BLaER1 (cell line): ENCODE data around the gene UNC13C.
A peak's percentile ranks its signal among the peaks of the same experiment; 100 is the strongest.

Experiments
- H3K27ac ChIP-seq: shearing (Covaris generic); formaldehyde crosslinking; 2 replicates; pipeline ENCODE4 v1.8.1; 2022
- H3K27me3 ChIP-seq: shearing (Covaris generic); formaldehyde crosslinking; 2 replicates; pipeline ENCODE4 v1.8.1; 2022
- H3K36me3 ChIP-seq: shearing (Covaris generic); formaldehyde crosslinking; 2 replicates; pipeline ENCODE4 v1.8.1; 2022
- H3K4me1 ChIP-seq: shearing (Covaris generic); formaldehyde crosslinking; 2 replicates; pipeline ENCODE4 v1.8.1; 2022
- H3K4me2 ChIP-seq: shearing (Covaris generic); formaldehyde crosslinking; 2 replicates; pipeline ENCODE4 v1.8.1; 2022
- H3K4me3 ChIP-seq: shearing (Covaris generic); formaldehyde crosslinking; 2 replicates; pipeline ENCODE4 v1.8.1; 2022
- H3K9ac ChIP-seq: shearing (Covaris generic); formaldehyde crosslinking; 2 replicates; pipeline ENCODE4 v1.8.1; 2022
- H3K9me3 ChIP-seq: shearing (Covaris generic); formaldehyde crosslinking; 2 replicates; pipeline ENCODE4 v1.8.1; 2022
- H4K20me1 ChIP-seq: shearing (Covaris generic); formaldehyde crosslinking; 2 replicates; pipeline ENCODE4 v1.8.1; 2022
- Cebpa-rat ChIP-seq: shearing (Covaris generic); IDR thresholded peaks from 2 replicates; pipeline ENCODE4 v1.8.1; 2022

UNC13C gene

DNA sequence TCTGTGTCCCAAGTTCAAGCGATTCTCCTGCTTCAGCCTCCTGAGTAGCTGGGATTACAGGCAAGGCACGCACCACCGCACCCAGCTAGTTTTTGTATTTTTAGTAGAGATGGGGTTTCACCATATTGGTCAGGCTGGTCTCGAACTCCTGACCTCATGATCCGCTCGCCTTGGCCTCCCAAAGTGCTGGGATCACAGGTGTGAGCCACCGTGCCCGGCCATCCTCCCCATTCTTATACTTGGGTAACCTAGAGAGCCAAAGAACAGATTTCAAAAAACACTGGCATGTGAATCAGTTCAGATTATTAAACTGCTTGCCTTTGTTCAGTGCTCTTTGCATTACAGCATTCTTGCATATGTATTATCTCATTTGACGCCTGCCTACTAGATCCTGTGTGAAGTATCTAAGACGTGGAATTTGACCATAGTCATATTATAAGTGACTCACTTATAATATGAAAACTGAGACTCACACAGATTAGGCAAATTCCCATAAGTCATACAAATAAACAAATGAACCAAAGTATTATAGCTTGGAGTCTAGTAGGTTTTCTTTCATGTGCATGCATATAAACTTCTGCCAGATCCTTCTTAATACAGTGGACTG lies 123.5 kb downstream of the UNC13C start:
- Histone ChIP-seq H3K4me2 (no peak overlapping the region), H3K27ac (no peak overlapping the region), H3K27me3 (no peaks in the 10 kb centered on the region), H3K9ac (no peak overlapping the region), H4K20me1 (no peaks in the 10 kb centered on the region), H3K4me3 (no peak overlapping the region), H3K4me1 (no peaks in the 10 kb centered on the region), H3K9me3 (no peaks in the 10 kb centered on the region), H3K36me3 (no peaks in the 10 kb centered on the region)
- TF ChIP-seq Cebpa-rat = no peak

DNA sequence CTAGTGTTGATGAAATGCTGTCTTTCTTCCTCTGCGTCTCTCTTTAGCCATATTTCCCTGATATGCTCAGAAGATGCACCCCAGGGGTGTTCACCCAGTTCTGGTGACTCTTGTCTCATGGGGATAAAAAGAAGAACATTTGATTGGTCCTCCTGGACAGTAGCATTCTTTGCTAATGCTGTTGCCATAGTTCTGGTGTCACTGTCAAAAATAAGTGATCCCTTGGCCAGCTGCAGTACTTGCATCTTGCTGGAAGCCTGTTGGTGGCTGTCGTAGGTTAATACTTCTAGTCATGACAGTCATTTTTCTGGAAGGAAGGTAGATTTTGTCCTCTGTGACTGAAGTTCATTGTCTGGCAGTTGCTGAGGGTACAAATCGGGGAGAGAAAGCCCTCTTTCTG lies 124.5 kb downstream of the UNC13C start:
- H3K27me3 ChIP-seq = no peaks in the 10 kb centered on the region
- no peaks in the 10 kb centered on the region for H3K9me3 ChIP-seq
- no peak overlapping the region for H3K9ac ChIP-seq
- H3K27ac ChIP-seq = no peak overlapping the region
- no peaks in the 10 kb centered on the region for H4K20me1 ChIP-seq
- no peaks in the 10 kb centered on the region for H3K4me1 ChIP-seq
- TF ChIP-seq Cebpa-rat = no peak
- H3K4me2 ChIP-seq = no peak overlapping the region
- H3K4me3 ChIP-seq = no peak overlapping the region
- H3K36me3 ChIP-seq = no peaks in the 10 kb centered on the region

DNA sequence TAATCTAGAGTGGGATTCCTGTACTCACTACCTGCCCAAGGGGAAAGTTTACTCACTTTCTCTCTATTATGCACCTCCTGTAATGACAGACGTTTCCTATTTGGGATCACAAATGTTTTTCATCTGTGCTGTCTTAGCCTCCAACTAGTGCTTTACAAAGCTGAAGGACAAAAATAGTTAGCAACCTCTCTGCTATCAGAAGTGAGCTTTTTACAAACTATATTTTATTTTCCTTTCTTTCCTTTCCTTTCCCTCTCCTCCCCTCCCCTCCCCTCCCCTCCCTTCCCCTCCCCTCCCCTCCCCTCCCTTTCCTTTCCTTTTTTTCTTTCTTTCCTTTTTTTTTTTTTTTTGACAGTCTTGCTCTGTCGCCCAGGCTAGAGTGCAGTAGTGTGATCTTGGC lies 130.8 kb downstream of the UNC13C start:
- Histone ChIP-seq H3K9me3 (no peaks in the 10 kb centered on the region), H3K4me1 (no peaks in the 10 kb centered on the region), H3K4me3 (no peak overlapping the region), H3K4me2 (no peak overlapping the region), H3K9ac (no peak overlapping the region), H4K20me1 (no peaks in the 10 kb centered on the region), H3K36me3 (no peaks in the 10 kb centered on the region), H3K27ac (no peak overlapping the region), H3K27me3 (no peaks in the 10 kb centered on the region)
- TF ChIP-seq Cebpa-rat = no peak

DNA sequence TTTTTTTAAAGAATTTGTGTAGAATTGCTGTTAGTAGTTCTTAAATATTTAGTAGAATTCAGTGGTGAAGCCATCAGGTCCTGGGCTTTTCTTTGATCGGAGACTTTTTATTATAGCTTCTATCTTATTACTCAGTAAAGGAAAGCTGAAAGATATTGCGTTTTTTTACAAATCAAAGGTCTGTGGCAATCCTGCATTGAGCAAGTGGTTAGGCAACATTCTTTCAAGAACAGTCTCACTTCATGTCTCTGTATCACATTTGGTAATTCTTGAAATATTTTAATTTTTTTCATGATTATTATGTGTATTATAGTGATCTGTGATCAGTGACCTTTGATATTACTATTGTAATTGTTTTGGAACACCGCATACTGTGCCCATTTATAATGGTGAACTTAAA lies 140.8 kb downstream of the UNC13C start:
- H3K4me1 ChIP-seq = no peaks in the 10 kb centered on the region

DNA sequence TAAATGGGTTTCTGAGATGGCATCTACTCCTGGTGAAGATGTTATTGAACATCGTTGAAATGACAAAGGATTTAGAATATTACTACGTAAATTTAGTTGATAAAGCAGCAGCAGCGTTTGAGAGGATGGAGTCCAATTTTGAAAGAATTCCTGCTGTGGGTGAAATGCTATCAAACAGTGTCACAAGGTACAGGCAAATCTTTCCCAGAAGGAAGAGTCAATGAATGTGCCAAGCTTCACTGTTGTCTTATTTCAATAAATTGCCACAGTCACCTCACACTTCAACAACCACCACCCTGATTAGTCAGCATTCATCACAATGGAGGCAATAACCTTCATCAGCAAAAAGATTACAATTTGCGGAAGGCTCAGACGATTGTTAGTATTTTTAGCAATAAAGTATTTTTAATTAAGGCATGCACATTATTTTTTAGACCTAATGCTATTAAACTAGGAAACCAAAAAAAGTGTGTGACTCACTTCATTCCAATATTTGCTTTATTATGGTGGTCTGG lies 142.8 kb downstream of the UNC13C start:
- TF ChIP-seq Cebpa-rat = no peak

More for the DNA sequence above, 140.8 kb downstream of the UNC13C start:
- no peak for TF ChIP-seq Cebpa-rat
- Histone ChIP-seq H3K27ac (no peak overlapping the region), H3K9ac (no peak overlapping the region), H3K4me3 (no peak overlapping the region), H4K20me1 (no peaks in the 10 kb centered on the region), H3K36me3 (no peaks in the 10 kb centered on the region), H3K9me3 (0 out of 2 replicates have a peak, but pooled peaks cover 5% of the 10 kb centered on the region), H3K27me3 (no peaks in the 10 kb centered on the region), H3K4me2 (no peak overlapping the region)

DNA sequence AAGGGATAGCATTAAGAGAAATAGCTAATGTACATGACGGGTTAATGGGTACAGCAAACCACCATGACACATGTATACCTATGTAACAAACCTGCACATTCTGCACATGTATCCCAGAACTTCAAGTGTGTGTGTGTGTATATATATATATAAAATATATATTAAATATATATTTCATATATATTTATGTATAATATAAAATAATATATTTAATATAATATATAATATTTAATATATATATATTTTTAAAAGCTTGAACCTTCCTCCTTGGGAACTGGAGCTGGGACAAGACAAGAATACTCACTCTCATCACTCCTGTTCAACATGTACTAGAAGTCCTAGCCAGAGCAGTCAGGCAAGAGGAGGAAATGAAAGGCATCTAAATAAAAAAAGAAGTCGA lies 149.3 kb downstream of the UNC13C start:
- no peaks in the 10 kb centered on the region for H4K20me1 ChIP-seq
- H3K9ac ChIP-seq = no peak overlapping the region
- no peaks in the 10 kb centered on the region for H3K36me3 ChIP-seq
- no peak overlapping the region for H3K27ac ChIP-seq
- no peaks in the 10 kb centered on the region for H3K27me3 ChIP-seq
- no peaks in the 10 kb centered on the region for H3K9me3 ChIP-seq
- H3K4me3 ChIP-seq = no peak overlapping the region
- H3K4me1 ChIP-seq = no peaks in the 10 kb centered on the region
- H3K4me2 ChIP-seq = no peak overlapping the region
- no peak for TF ChIP-seq Cebpa-rat

More for the DNA sequence above, 142.8 kb downstream of the UNC13C start:
- no peaks in the 10 kb centered on the region for H3K27me3 ChIP-seq
- H3K36me3 ChIP-seq = no peaks in the 10 kb centered on the region
- no peak overlapping the region for H3K27ac ChIP-seq
- H3K4me1 ChIP-seq = no peaks in the 10 kb centered on the region
- H4K20me1 ChIP-seq = no peaks in the 10 kb centered on the region
- 0 out of 2 replicates have a peak, but pooled peaks cover 5% of the 10 kb centered on the region for H3K9me3 ChIP-seq
- H3K4me2 ChIP-seq = no peak overlapping the region
- H3K9ac ChIP-seq = no peak overlapping the region
- no peak overlapping the region for H3K4me3 ChIP-seq

DNA sequence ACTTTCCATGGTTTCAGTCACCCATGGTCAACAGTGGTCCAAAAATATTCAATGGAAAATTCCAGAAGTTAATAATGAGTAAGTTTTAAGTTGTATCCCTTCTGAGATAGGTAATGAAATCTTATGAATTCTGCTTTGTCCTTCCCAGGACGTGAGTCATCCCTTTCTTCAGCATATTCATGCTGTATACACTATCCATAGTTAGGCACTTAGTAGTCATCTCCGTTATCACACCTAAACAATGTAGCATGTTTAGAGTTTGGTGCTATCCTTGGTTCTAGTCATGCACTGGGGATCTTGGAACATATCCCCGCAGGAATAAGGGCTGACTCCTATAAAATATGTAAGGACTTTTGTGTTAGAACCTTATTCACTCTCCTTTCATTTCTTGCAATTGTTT lies 153.2 kb downstream of the UNC13C start:
- Histone ChIP-seq H3K27me3 (no peaks in the 10 kb centered on the region), H3K9ac (no peak overlapping the region), H4K20me1 (no peaks in the 10 kb centered on the region), H3K4me3 (no peak overlapping the region), H3K4me1 (no peaks in the 10 kb centered on the region), H3K4me2 (no peak overlapping the region), H3K9me3 (no peaks in the 10 kb centered on the region), H3K27ac (no peak overlapping the region), H3K36me3 (no peaks in the 10 kb centered on the region)
- TF ChIP-seq Cebpa-rat = no peak

DNA sequence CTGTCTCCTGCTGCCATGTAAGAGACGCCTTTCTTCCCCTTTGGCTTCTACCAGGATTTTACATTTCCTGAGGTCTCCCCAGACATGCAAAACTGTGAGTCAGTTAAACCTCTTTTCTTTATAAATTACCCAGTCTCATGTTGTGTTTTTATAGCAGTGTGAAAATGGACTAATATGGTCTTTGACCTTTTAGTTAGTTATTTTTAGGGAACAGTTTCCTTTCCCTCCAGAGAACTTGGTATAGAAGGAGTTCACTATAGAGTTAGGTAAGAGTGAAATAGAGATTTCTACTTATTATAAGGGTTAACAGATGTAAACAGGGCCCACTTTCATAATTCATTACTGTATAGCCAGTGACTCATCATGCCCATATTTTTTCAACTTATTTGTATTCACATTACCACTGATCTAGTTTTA lies 170.9 kb downstream of the UNC13C start:
- Histone ChIP-seq H3K9ac (no peak overlapping the region), H3K27ac (no peak overlapping the region), H3K27me3 (no peaks in the 10 kb centered on the region), H3K4me2 (no peak overlapping the region), H3K4me3 (no peak overlapping the region), H4K20me1 (no peaks in the 10 kb centered on the region), H3K9me3 (no peaks in the 10 kb centered on the region), H3K36me3 (no peaks in the 10 kb centered on the region), H3K4me1 (peaks cover 19% of the 10 kb centered on the region)
- no peak for TF ChIP-seq Cebpa-rat

DNA sequence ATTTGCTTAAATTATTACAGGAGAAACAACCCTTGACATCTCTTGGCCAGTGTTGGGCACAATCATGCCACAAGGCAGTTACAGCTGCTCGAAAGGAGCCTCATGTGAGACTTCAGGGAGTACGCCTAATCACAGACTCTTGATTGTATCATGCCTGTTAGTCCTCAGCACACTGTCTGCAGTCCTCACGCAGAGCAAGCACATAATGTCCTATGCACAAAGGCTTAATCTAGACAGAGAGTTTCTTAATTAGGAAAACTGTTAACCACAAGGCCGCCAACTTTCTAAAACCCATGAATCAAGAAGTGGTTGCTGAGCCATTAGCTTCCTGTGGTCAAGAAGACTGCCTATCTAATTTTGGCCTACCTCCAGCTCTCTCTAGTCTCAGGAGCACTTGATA lies 172.0 kb downstream of the UNC13C start:
- H3K9me3 ChIP-seq = no peaks in the 10 kb centered on the region
- H3K27me3 ChIP-seq = no peaks in the 10 kb centered on the region
- peak overlapping the region; percentile 33 for H3K4me2 ChIP-seq
- no peak overlapping the region for H3K4me3 ChIP-seq
- no peak overlapping the region for H3K27ac ChIP-seq
- no peak for TF ChIP-seq Cebpa-rat
- no peak overlapping the region for H3K9ac ChIP-seq
- peaks cover 19% of the 10 kb centered on the region for H3K4me1 ChIP-seq
- no peaks in the 10 kb centered on the region for H4K20me1 ChIP-seq
- no peaks in the 10 kb centered on the region for H3K36me3 ChIP-seq

DNA sequence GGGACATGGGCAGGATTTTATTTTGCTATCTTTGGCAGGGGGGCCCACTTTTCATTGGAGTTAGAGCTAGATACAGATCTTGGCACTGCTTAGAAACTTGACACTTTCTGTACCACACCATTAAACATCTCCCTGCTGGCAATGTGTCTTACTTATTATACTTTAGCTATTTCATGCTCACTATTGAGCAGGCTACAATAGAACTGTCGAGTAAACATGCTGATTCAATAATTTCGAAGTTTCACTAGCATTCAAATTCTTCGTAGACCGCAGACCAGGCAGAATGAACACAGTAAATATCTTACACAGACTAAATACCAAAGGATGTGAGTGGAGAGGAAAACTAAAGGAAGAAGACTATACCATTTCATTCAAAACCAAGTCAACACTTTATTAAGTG lies 180.8 kb downstream of the UNC13C start:
- Histone ChIP-seq H3K4me3 (no peak overlapping the region), H3K27ac (no peak overlapping the region), H3K4me1 (no peaks in the 10 kb centered on the region), H3K9me3 (no peaks in the 10 kb centered on the region), H3K9ac (no peak overlapping the region), H3K27me3 (no peaks in the 10 kb centered on the region), H3K36me3 (no peaks in the 10 kb centered on the region), H4K20me1 (no peaks in the 10 kb centered on the region), H3K4me2 (no peak overlapping the region)
- no peak for TF ChIP-seq Cebpa-rat

DNA sequence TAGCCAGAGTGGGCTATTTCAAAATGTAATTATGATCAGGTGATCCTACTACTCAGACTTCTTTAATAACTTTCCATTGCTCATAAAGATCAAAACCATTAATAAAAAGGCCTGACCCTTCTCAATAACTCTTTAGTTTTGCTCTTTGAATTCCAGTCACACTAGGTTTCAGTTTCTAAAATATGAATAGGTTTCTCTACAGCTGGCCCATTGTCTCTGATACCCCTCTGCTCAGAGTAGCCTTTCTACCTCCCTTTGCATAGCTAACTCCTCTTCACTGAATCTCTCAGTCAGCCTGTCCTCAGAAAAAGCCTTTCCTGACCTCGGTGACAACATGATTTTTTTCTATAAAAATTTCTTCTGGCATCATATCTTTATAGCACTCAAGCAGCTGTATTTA lies 209.1 kb downstream of the UNC13C start:
- no peak overlapping the region for H3K27ac ChIP-seq
- H3K4me1 ChIP-seq = no peaks in the 10 kb centered on the region
- TF ChIP-seq Cebpa-rat = no peak
- H3K4me2 ChIP-seq = no peak overlapping the region
- no peak overlapping the region for H3K4me3 ChIP-seq
- no peaks in the 10 kb centered on the region for H3K27me3 ChIP-seq
- no peaks in the 10 kb centered on the region for H4K20me1 ChIP-seq
- no peaks in the 10 kb centered on the region for H3K9me3 ChIP-seq
- H3K9ac ChIP-seq = no peak overlapping the region
- H3K36me3 ChIP-seq = no peaks in the 10 kb centered on the region
